Thyroid gland (tissue), 4 donors: ENCODE results near the gene MMP19. TPM values are rescaled to one million over a fixed set of nuclear protein-coding genes. Genes with fewer than 3 reads are reported as not detected.

Experiments used
- DNase-seq, 2 donors: peaks; one replicate each; pipeline ENCODE4 v3.0.0-alpha.2; 2019
- H3K27ac ChIP-seq, 3 donors: fragments of 200-600 bp; sonication (generic); 1 replicate in 2 of 3; 2 replicates in 1 of 3; pipeline ENCODE4 v1.5.1; 2016 to 2019; ENCODE audit warnings: mild to moderate bottlenecking in 1 of 3, moderate library complexity in 1 of 3
- H3K27me3 ChIP-seq: fragments of 200-600 bp; sonication (generic); one replicate; pipeline ENCODE4 v1.5.1; 2019
- H3K36me3 ChIP-seq, 2 donors: fragments of 200-600 bp; sonication (generic); one replicate each; pipeline ENCODE4 v1.5.1; 2016 to 2019
- H3K4me1 ChIP-seq, 2 donors: fragments of 200-600 bp; sonication (generic); one replicate each; pipeline ENCODE4 v1.5.1; 2017 to 2019
- H3K4me3 ChIP-seq, 3 donors: fragments of 200-600 bp; sonication (generic); replicated peaks in 1 of 3; 1 replicate in 2 of 3; 2 replicates in 1 of 3; pipeline ENCODE4 v1.5.1; 2016; ENCODE audit warnings: mild to moderate bottlenecking in 1 of 3
- H3K9me3 ChIP-seq: fragments of 200-600 bp; sonication (generic); one replicate; pipeline ENCODE4 v1.5.1; 2017
- CTCF ChIP-seq, 6 experiments: fragments of 200-600 bp in 3 of 6; fragments of 450-650 bp in 3 of 6; sonication (generic) in 3 of 6; IDR thresholded peaks; one replicate each; pipeline ENCODE4 v1.5.1; 2016 to 2019; ENCODE audit warnings: antibody characterized with exemption in 6 of 6, mild to moderate bottlenecking in 2 of 6, inconsistent platforms in 1 of 6, moderate library complexity in 1 of 6
- POLR2A ChIP-seq, 2 donors: fragments of 450-650 bp; IDR thresholded peaks; one replicate each; pipeline ENCODE4 v1.6.1; 2017; ENCODE audit warnings: antibody characterized with exemption in 2 of 2, mild to moderate bottlenecking in 2 of 2, moderate library complexity in 1 of 2
- WGBS, 2 donors: methylation state at CpG; one replicate each; pipeline ENCODE4 v1.1.5; 2017; 5-methylcytosine and 5-hydroxymethylcytosine counted together
- intact Hi-C: fragments of 100-400 bp; cut with DNase I; formaldehyde crosslinking; loops from one replicate; pipeline ENCODE4 v1.15.1; 2023
- total RNA-seq, 4 donors: library from RNA; depleted of rRNA; stranded (reverse); fragments of >200 nt; gene quantifications; one replicate each; pipeline ENCODE4 v1.2.3, GENCODE V29; 2016

MMP19 gene
- total RNA-seq, 4 donors from 2014 or later = 2.3 to 4.2 (median 3.4) TPM

DNA sequence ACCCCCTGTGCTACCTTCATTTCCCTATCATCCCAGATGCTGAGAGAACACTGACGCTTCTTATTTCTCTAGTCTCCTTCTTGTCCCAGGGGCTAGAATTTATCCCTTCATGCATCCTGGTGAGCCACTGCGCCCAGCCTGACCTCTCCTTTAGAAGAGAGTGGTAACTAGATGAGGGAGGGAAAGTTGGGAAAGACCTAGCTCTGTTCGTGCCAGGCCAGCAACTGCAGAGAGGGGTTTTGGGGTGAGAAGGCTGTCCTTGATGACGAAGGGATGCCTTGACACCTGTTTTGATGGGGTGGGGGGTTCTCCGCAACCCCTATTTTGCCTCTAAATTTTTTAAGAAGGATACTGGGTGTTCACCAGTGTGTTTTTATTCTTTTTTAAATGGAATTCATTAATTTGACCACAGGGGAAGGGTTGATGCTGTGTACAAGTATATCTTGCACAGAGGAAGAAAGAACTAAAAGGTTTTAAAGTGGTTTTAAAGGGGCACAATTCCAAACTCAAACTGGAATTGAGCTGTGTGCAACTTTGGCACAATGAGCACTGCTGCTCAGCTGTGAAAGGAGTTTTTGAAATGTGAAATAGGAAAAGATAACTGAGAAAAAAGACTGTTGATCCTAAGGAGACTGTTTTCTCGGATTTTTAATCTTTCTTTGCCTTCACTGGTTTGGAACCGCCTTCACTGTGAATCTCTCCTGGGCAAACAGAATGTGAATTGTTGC, 7.0 kb upstream of the MMP19 start:
- Histone ChIP-seq H3K4me3 (no peak overlapping the region), H3K27ac (peak overlapping the region in 2 of 3 donors; percentile 67 to 78), H3K36me3 (no peaks in the 10 kb centered on the region), H3K9me3 (no peaks in the 10 kb centered on the region), H3K27me3 (no peaks in the 10 kb centered on the region), H3K4me1 (peaks cover 16 to 30% of the 10 kb centered on the region in 2 donors)
- no peak for TF ChIP-seq CTCF (IDR thresholded peaks at IDR 0.05)
- DNase-seq = no peak
- WGBS, 2 donors = 64 to 65% methylated on average over 7 of the region's 7 CpGs
- intact Hi-C loops = no loop called here

- Histone ChIP-seq H3K9me3 (no peaks in the 10 kb centered on the region), H3K27ac (peak overlapping the region; percentile 78 to 88 (median 87)), H3K27me3 (no peaks in the 10 kb centered on the region), H3K4me3 (no peak overlapping the region), H3K36me3 (no peaks in the 10 kb centered on the region), H3K4me1 (peaks cover 16 to 30% of the 10 kb centered on the region in 2 donors)
- 50 to 59% methylated on average over 6 of the region's 6 CpGs for WGBS, 2 donors
- DNase-seq = peak; percentile 49 to 61
- intact Hi-C loops = no loop called here
- TF ChIP-seq POLR2A (IDR thresholded peaks at IDR 0.05) (no peak), CTCF (IDR thresholded peaks at IDR 0.05) (no peak)
These were observed 5.0 kb upstream of the MMP19 start for GRCh38 chr12:55847603-55848291.

GRCh38 chr12:55847033-55847432, 4.3 kb upstream of the MMP19 start:
- intact Hi-C loops = no loop called here
- Histone ChIP-seq H3K36me3 (no peaks in the 10 kb centered on the region), H3K4me3 (no peak overlapping the region), H3K4me1 (peaks cover 16 to 30% of the 10 kb centered on the region in 2 donors), H3K27me3 (no peaks in the 10 kb centered on the region), H3K9me3 (no peaks in the 10 kb centered on the region), H3K27ac (peak overlapping the region; percentile 56 to 88 (median 87))
- DNase-seq = no peak
- 64 to 69% methylated on average over 3 of the region's 3 CpGs for WGBS, 2 donors
- no peak for TF ChIP-seq POLR2A (IDR thresholded peaks at IDR 0.05)

- H3K4me3 ChIP-seq = no peak overlapping the region
- TF ChIP-seq POLR2A (IDR thresholded peaks at IDR 0.05) = no peak
- no peak for TF ChIP-seq CTCF (IDR thresholded peaks at IDR 0.05)
- intact Hi-C loops = no loop called here
- H3K4me1 ChIP-seq = peaks cover 14 to 30% of the 10 kb centered on the region in 2 donors
- WGBS, 2 donors = 78% methylated on average over 7 of the region's 7 CpGs
- peak overlapping the region in 1 of 3 donors; percentile 88 for H3K27ac ChIP-seq
- no peaks in the 10 kb centered on the region for H3K27me3 ChIP-seq
- H3K9me3 ChIP-seq = no peaks in the 10 kb centered on the region
- no peak for DNase-seq
- no peaks in the 10 kb centered on the region for H3K36me3 ChIP-seq
These were observed 3.2 kb upstream of the MMP19 start for GRCh38 chr12:55845785-55846496.

DNA sequence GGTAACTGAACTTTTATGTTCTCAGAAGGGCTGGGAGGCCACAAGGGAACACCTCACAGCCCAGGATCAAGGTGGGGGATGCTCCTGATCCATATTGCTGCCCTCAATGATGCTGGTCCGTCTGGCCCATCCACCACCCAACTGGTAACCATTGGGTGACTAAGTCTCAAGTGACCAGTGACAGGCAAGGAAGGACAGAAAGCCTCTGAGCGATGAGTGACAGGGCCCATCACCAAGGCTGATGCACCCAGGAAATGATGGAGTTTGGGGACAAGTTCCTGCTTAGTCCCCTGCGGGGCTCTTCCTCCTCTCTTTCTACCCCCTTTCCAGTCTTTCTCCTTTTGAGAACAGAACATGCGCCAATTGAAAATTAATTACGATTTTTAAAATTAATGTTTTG, 2.6 kb upstream of the MMP19 start:
- TF ChIP-seq CTCF (IDR thresholded peaks at IDR 0.05) = no peak
- no peak for TF ChIP-seq POLR2A (IDR thresholded peaks at IDR 0.05)
- Histone ChIP-seq H3K9me3 (no peaks in the 10 kb centered on the region), H3K4me3 (no peak overlapping the region), H3K36me3 (no peaks in the 10 kb centered on the region), H3K27me3 (no peaks in the 10 kb centered on the region), H3K4me1 (peaks cover 8 to 24% of the 10 kb centered on the region in 2 donors), H3K27ac (no peak overlapping the region)
- intact Hi-C loops = no loop called here
- WGBS, 2 donors = 81% methylated on average over 5 of the region's 5 CpGs
- no peak for DNase-seq
